Activated CD4-positive, CD25-positive, alpha-beta regulatory T cell treated with anti-CD3 and anti-CD28 coated beads, Interleukin-2, amount 50 U/mL, for 24 hours (primary cell): ENCODE results near the gene PRKN.

Source experiments
- ATAC-seq, 2 donors: fragments of 150-1000 bp; cut with Tn5 transposase; one replicate each; pipeline ENCODE4 v1.10.0; 2021; ENCODE audit warnings: mild to moderate bottlenecking in 1 of 2, moderate library complexity in 1 of 2

The PRKN gene

GRCh38 chr6:161626132-161626676 lies 1101.4 kb downstream of the PRKN start:
- no peak for ATAC-seq

GRCh38 chr6:161624111-161624510 lies 1103.5 kb downstream of the PRKN start:
- ATAC-seq = no peak

- no peak for ATAC-seq
Measured at GRCh38 chr6:161622779-161623178, 1104.8 kb downstream of the PRKN start.

- ATAC-seq = no peak
Measured at GRCh38 chr6:161618831-161619454, 1108.6 kb downstream of the PRKN start.

GRCh38 chr6:161613711-161614110 lies 1113.9 kb downstream of the PRKN start:
- ATAC-seq = no peak

- ATAC-seq = no peak
Measured at GRCh38 chr6:161608771-161609170, 1118.8 kb downstream of the PRKN start.

- no peak for ATAC-seq
Measured at GRCh38 chr6:161607696-161608297, 1119.8 kb downstream of the PRKN start.

GRCh38 chr6:161602359-161602758 lies 1125.2 kb downstream of the PRKN start:
- ATAC-seq = no peak

- ATAC-seq = no peak
Measured at GRCh38 chr6:161598896-161599295, 1128.7 kb downstream of the PRKN start.

GRCh38 chr6:161596807-161597520 lies 1130.6 kb downstream of the PRKN start:
- ATAC-seq = no peak

GRCh38 chr6:161594412-161594811 lies 1133.2 kb downstream of the PRKN start:
- no peak for ATAC-seq

- ATAC-seq = no peak
Measured at GRCh38 chr6:161590961-161591627, 1136.5 kb downstream of the PRKN start.

GRCh38 chr6:161586887-161587286 lies 1140.7 kb downstream of the PRKN start:
- ATAC-seq = no peak

- no peak for ATAC-seq
Measured at GRCh38 chr6:161584621-161585340, 1142.8 kb downstream of the PRKN start.

- no peak for ATAC-seq
Measured at GRCh38 chr6:161584051-161584450, 1143.5 kb downstream of the PRKN start.

- ATAC-seq = no peak
Measured at GRCh38 chr6:161583584-161583983, 1144.0 kb downstream of the PRKN start.

- no peak for ATAC-seq
Measured at GRCh38 chr6:161578478-161578877, 1149.1 kb downstream of the PRKN start.

- ATAC-seq = no peak
Measured at GRCh38 chr6:161575523-161576254, 1151.9 kb downstream of the PRKN start.

GRCh38 chr6:161568885-161569456 lies 1158.6 kb downstream of the PRKN start:
- ATAC-seq = no peak

GRCh38 chr6:161564952-161565351 lies 1162.6 kb downstream of the PRKN start:
- no peak for ATAC-seq

- ATAC-seq = no peak
Measured at GRCh38 chr6:161561908-161562307, 1165.7 kb downstream of the PRKN start.
